ENCODE measurements around the gene LSM5.
A peak's percentile ranks its signal among the peaks of the same experiment; 100 is the strongest.

LSM5 gene

DNA sequence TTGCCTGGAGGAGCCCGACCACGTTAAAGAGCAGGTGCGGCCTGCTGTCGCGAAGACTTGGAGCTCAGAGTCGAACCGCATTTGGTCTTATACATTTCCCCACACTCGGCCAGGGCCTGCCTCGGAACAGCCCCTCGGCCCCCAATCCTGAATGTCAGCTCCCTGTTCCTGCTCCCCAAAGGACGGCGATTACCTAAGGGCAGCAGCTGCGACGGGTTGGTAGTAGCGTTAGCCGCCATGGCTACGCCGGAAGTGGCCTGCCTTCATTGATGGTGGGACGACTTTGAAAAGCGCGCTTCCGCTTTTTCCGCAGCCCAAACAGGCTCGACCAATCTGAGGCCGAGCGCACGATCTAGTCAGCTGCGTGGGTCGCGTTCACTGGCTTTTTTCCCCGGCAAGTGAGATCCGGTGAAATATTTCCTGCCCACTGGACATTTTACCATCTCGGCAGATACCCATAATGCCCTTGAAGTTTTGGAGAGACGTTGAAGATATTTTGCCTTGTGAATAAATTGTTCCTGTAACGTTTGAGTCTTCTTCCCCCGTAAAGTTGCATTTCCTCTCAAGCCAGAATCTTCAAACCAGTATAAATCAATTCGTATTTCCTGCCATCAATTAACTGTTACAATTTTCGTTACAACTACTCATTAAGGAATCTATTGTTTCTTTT is at the start of gene LSM5:
LSM5 (minus strand) TSS at position 254 of the 670 bp plus-strand sequence; CDS start at position 239, 15 bp downstream.
- peak; percentile 93 for DNase-seq

DNA sequence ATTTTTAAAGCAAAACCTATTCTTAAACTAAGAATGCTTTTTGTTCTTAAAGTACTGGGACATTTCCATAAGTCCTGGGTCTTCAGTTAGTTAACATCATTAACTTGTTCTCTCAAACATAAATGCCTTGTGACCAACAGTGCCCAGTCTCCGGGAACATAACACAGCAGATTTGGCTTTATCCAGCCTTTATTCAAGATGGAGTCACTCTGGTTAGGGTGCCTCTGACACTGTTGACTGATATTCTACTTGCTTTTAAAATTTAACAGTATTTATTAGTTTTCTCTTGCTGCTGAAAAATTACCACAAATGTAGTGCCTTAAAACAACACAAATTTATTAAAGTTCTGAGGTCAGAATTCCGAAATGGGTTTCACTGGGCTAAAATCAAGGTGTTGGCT is 49.2 kb upstream of the LSM5 start:
- no peak for DNase-seq

DNA sequence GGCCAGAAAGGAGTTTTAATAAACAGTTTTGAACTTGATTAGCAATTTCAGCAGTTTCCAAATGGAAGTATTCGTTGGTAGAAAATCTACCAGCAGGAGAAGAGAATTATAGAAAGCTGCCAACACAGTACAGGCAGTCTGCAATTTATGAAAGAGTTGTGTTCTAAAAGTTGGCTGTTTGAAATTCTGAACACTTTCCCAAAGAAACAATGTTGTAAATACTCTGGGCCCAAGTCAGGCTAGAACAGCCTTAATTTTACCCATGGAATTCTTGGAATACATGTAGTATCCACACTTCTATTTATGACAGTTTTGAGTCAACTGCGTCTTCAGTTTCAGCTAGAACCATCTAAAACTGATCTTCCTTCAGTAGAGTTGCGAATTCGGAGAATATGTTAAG is 47.6 kb upstream of the LSM5 start:
- DNase-seq, result no peak

DNA sequence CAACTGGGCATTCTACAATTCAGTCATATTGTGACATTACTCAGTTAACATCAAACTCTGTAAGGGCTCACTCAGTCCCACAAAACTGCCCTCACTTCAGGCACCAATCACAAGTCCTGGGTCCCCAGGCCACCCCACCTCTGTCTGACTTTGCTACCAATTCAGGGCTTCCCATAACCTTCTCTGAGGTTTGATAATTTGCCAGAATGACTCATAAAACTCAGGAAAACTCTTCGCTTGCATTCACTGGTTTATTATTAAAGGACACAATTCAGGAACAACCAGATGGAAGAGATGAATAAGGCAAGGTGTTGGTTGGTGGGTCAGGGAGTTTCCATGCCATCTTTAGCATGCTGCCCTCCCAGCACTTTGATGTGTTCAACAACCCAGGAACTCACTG is 46.4 kb upstream of the LSM5 start:
- DNase-seq, result no peak

DNA sequence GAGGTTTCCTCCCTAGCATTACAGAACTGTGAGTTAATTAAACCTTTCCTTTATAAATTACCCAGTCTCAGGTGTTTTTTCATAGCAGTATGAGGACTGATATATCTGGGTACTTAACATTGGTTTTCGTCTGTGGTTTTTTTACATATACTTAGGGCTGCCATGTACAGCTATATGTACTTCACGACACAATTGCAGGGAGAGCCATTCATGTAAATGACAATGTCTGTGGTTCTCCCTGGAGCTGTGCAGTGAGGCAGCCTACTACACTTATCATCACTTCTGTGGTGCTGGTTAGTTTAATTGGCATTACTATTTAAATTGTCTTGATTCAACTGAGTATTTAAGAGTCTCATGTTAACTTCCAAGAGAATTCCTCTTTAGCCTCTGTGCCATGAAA is 45.8 kb upstream of the LSM5 start:
- no peak for DNase-seq

DNA sequence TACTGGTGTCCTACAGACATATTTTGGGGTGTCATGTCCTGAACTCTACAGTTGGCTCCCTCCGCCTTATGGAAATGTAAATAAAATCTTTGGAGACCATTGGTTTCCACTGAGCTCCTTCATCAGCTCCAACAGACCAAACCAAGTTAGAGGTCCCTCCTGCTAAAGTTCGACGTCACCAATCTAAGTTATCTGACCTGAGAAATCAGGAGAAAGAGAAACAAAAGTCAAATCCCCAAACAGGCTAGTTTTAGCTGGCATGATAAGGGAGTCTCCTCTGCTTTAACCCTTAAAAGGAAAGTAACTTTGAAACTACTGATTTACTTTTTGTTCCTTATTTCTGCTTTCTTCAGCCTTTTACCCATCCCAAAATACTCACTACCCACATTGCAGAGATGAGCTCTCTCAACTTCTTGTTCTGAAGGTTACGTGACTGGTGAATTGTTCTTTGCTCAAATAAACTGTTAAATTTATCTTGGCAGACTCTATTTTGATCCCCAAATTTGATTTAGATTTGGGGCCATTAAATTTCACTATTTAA is 45.1 kb upstream of the LSM5 start:
- no peak for DNase-seq

DNA sequence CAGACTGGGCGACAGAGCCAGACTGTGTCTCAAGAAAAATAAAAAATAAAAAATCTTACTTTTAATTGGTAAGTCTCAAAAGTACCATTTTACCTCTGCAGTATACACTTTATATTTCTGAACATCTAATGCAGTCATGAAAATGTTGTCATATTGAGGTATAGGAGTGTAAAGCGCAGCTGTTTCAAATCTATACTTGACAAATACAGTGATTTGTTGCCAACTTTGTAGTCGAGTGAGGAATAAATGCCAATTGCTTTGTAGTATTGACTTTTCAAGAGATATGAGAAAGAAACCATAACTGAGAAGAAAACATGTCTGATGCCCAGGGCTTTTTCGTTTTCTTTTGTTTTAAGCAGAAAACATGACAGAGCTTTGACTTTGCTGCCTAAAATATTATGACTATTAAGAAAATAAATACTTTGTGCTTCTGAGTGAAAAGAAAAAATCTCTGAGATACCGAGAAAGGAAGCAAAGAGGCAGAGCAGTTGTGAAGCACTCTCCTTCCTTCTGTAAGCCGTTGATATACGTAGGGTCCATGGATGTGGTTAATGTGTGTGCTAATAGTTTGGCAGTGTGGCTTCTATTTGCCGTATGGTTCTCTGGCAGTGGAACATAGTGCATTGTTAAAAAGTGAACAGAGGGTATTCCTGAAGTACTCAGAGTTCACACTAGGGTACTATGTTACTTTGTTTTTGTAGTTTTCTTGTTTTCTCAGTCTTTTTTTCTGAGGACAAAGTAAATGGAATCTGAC is 43.3 kb upstream of the LSM5 start:
- DNase-seq, result no peak

DNA sequence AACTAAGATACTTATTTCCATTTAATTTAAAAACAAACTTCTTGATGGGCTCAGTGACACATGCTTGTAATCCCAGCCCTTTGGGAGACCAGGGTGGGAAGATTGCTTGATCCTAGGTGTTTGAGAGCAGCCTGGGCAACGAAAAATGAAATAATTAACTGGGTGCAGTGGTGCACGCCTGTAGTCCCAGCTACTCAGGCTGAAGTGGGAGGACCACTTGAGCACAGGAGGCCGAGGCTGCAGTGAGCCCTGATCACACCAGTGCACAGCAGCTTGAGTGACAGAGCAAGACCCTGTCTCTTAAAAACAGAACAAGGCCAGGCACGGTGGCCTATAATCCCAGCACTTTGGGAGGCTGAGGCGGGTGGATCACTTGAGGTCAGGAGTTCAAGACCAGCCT is 42.5 kb upstream of the LSM5 start:
- DNase-seq, result no peak

DNA sequence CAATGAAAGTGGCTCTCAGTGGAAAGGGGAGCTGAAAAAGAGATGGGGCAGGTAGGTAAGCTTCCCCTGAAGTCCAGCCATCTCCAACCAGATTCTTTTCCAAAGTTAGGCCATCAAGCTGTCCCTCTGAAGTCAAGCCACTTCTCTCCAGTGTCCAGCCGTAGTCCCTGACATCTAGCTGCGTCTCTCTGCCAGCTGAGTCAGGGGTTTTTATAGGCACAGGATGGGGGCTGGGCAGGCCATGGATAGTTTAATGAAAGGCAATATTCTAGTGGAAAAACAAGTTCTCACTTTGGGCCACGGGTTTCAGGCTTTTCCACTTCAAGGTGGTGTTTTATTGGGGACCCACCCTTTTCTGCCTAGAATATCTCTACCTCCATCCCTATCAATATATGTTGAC is 41.9 kb upstream of the LSM5 start:
- DNase-seq, result no peak

DNA sequence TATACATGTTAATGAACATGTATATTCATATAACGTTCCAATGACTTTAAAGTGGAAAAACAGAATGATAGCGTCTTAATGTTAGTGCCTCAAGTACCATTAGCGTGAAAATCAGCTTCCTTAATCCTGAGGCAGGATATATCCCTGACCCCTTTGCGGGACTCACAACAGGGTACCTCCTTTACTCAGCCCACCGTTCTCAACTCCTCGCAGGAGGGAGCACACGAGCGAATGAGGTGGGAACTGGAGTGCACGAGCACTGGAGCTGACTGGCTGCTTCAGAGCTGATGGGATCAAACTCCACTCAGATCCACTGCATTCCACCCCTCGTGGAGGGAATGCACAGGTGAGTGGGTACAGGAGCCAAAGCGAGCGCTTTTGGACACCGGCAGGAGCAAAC is 41.2 kb upstream of the LSM5 start:
- DNase-seq, result no peak

DNA sequence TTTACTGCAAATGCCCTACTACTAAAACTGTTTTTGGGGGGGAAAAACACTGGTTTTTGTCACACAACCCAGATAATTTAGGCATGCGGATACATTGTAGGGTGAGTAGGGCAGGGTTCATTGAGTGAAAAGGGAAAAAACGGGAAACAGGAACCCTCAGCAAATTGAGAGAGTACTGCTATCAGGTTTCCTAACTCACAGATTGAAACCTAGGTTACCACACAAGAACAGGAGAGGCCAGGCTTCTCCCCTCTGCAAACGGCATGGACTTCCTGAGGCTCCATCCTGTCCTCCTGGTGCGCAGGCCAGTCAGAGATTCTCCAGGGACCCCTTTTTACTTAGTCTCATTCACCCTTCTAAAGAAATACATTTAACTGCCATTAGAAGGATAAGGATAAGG is 35.7 kb upstream of the LSM5 start:
- DNase-seq, result no peak

DNA sequence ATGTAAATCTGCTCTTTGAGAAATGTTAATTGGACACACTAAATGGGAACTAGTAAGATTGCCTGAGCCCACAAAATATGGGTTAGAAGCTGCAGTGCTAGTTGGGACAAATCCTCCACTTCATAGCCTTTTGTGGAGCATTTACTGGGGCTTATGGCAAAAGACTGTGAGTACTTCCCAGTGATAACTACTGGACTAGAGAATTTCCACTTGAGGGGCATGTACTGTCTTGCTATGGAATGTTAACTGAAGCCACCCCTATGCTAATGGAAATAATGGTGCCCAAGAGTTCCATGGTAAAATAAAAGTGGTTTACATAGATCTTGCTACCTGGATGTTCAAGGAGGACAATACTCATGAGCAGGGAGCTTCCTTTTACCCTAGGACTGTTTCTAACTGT is 34.5 kb upstream of the LSM5 start:
- DNase-seq, result no peak

DNA sequence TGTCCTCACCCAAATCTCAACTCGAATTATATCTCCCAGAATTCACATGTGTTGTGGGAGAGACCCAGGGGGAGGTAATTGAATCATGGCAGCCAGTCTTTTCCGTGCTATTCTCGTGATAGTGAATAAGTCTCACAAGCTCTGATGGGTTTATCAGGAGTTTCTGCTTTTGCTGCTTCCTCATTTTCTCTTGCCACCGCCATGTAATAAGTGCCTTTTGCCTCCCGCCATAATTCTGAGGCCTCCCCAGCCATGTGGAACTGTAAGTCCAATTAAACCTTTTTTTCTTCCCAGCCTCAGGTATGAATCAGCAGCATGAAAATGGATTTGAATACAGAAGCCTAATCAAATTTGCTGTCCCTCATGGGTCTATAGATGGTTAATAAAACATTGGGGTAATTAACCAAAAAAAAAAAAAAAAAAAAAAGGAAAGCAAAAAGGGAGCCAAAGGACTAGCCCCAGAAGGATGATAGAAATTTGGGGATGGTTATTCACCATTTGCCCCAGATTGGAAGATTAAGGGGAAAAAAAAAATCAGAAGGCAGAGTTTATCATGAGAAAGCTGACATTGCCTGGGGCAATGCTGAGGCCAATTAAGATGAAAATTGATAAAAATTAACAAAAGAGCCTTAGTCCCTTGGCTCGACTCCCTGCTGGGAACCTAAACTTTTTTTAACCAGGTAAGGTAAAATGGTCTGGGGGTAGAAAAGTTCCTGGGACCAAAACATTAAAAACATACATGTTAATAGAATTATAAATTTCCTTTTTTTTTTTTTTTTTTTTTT is 32.8 kb upstream of the LSM5 start:
- no peak for DNase-seq

DNA sequence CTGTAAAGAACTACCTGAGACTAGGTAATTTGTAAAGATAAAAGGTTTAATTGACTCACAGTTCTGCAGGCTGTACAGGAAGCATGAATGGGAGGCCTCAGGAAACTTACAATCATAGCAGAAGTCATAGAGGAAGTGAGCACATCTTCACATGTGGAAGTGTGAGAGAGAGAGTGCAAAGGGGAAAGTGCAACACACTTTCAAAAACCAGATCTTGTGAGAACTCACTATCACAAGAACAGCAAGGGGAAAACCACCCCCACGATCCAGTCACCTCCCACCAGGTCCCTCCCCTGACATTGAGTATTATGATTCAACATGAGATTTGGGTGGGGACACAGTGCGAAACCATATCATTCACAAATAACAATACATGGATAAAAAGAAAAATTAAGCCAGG is 29.6 kb upstream of the LSM5 start:
- no peak for DNase-seq

DNA sequence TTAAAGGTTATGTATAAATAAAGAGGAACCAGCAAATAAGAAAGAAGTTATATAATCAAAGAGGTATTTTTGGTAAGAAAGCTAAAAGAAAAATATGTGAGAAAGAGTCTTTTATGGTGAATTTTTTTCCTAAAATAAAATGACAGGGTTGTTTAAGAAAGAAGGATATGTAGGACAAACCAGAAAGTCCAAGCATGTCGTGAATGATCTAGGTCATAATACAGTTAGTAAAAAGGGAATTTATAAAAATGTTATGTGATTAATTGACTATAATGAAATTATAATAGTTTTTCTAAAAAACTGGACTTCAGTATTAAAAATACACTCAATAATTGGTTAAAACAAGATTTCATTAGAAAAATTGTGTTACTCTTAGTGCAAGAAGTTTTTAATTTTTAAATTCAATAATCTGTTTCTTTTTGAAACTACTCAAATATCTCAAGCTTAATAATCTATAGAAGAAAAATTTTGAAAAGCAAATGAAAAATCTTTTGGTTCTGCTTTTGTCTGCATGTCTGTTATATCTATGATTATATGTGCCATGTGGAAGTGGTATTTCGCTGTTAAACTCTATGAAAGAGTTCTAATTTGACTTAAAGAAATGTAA is 28.5 kb upstream of the LSM5 start:
- DNase-seq, result no peak

DNA sequence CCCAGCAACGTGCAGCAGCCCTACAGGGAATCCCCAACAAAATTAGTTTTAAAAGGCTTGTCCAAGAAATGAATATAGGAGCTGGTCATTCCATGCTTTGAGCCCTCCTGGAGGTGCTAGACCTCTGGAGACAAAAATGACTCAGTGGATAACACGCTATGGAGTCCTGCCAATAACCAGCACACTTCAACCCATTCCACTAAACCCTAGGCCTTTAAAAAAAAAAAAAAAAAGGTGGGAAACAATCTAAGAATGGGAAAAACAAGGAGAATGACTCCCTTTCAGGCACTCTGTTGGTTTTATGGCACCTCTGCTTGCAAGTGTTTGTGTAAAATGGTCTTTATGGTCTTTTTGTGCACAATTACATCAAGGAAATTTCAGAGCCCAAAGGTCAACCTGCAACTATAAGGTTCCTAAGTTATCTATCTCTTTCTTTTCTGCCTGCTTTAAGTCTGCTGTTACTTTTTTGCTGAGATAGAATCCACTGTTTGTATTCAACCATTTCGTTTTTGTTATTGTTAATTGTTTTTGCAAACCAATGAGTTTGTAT is 26.4 kb upstream of the LSM5 start:
- no peak for DNase-seq

DNA sequence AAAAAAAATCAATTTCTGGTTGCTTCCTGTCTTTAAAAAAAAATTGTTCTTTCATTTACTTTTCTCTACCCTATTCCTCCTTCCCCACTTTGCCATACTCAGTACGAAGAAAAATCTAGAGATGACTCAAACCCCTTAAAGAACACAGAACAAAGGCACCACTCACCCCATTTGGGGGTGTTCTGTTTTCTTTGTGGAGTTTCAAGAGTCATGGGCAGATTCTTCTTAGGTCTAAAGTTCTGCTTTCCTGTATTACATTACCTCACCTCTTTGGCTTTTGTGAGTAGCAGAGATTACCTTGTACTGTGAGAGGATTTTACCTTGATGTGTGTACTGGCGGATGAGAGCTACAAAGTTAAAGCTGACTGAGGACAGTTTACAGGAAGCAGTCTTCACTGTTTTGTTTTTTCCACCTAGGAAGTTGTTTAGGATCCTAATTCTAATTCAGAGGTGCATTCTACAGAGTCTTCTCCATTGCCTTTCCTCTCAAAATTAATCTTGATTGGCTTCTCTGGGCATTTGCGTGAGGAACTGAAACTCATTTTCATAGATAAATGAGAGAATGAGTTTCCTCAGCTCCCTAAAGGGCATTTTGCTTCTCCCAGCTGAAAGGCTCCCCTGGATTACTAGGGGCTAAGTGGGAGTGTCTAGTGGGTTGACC is 25.8 kb upstream of the LSM5 start:
- DNase-seq, result no peak

DNA sequence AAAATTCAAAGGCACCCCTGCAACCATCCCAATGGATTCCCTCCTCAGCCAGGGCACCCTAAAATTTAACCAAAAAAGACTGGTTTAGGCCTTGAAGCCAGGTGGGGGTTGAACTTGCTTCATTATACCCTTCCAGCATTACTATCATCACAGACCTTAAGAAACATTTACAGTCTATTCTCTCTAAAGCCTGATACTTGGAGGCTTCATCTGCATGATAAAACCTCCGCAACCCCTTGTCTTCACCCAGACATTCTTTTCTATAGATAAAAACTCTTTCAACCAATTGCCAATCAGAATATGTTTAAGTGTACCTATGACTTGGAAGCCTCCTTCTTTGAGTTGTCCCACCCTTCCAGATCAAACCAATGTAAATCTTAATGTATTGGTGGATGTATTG is 23.0 kb upstream of the LSM5 start:
- no peak for DNase-seq

DNA sequence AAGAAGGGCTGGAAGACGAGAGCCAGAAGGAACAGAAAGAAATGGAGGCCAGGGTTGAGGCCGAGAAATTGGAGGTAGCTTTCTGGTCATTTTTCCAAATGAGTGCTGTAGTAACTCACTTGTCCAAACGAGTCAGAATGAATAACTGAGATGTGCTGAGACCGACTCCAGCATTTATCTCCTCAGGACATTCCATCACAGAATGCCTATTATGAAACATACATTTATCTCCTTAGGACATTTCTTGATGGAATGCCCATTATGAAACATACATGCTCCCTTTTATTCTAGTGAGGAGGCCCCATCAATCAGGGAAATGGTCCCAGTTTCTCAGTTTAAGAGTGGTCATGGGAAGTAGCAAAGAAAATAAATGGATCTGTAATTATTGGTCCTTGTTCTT is 21.6 kb upstream of the LSM5 start:
- DNase-seq, result no peak

DNA sequence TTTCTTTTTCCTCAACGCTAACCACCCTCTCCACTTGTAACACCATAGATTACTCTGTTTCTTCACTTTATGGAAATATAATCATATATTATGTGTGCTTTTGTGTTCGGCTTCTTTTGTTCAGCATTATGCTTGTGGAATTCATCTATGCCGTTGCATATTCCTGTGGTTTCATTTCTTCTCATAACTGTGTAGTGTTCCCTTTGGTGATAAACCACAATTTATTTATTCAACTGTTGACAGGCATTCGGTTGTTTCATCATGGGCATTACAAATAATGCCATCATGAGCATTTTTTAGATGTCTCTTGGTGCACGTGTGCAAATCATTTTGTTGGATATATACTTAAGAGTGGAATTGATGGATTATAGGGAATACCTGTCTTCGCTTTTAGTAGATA is 17.2 kb upstream of the LSM5 start:
- no peak for DNase-seq

DNA sequence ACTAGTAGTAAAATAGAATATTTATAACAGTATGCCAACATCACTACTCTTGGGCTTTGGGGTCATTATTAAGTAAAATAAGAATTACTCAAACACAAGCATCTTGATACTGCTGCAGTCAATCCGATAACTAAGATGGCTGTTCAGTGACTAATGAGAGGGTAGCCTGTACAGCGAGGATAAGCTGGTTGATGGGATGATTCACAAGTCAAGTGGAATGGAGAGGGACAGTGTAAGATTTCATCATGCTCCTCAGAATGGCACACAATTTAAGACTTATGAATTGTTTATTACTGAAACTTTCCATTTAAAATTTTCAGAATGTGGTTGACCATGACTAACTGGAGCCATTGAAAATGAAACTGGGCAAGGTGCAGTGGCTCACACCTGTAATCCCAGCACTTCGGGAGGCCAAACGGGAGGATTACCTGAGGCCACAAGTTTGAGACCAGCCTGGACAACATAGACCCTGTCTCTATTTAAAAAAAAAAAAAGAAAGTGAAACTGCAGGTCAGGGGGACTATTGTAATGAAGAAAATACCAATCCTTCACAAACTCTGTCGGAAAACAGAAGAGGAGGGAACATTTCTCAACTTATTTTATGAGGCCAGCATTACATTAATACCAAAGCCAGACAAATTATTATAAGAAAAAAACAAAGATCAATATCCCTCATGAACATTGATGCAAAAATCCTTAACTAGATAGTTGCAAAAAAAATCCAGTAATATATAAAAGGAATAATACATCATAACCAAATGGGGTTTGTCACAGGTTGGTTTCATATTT is 16.3 kb upstream of the LSM5 start:
- no peak for DNase-seq

DNA sequence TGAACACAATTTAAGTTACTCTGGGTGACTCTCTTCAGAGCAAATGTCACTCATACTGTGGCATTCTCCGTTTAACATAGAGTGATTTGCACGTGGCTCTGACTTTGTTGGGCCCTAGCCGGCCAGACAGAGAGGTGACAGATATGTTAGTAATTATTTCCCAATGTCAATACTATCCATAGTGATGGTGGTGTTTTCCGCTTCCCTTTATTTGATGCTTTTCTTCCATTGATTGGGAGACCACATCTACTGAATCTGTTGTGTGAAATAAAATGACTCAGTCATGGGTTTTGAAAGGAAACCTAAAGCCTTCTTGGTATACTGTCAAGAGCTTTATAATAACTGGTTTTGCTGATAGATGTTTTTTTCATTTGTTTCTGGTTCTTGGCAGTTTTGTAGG is 12.5 kb upstream of the LSM5 start:
- no peak for DNase-seq
